Stimulated activated CD4-positive, alpha-beta T cell treated with anti-CD3 and anti-CD28 coated beads, TNF-alpha, amount 100 ng/mL, for 48 hours (primary cell): ENCODE measurements around the gene LRRC49.
"Not testable (repeated sequence)": the region's sequence is repeated elsewhere in the genome, so short reads cannot be mapped to it uniquely, and the experiment has no call there.

Source experiments
- DNase-seq, 3 donors: peaks; one replicate each; pipeline ENCODE4 v3.0.0-alpha.2; 2020; ENCODE audit warnings: low read depth in 3 of 3

The LRRC49 gene, protein sequence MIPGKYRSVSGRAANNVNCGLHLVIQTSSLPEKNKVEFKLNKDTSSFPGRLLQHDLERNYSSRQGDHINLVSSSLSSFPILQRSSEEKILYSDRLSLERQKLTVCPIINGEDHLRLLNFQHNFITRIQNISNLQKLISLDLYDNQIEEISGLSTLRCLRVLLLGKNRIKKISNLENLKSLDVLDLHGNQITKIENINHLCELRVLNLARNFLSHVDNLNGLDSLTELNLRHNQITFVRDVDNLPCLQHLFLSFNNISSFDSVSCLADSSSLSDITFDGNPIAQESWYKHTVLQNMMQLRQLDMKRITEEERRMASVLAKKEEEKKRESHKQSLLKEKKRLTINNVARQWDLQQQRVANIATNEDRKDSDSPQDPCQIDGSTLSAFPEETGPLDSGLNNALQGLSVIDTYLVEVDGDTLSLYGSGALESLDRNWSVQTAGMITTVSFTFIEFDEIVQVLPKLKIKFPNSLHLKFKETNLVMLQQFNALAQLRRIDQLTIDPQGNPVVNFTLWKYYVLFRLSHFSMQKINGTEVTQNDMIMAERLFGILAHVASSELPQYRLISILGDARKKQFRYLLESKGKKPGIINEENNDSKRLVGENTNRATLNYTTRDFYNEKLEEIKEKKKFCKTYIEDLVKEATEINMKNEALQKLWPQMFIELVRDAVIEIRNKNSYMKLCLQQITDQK

GRCh38 chr15:70892002-70892911 lies at the start of gene LRRC49, which contains the start of gene THAP10:
Gene LRRC49 (plus strand): TSS chr15:70892826. CDS start chr15:70892895, 69 bp downstream.
Gene THAP10 (minus strand): TSS chr15:70892433. CDS start chr15:70892272, 161 bp downstream.
- peak; percentile 28 to 51 (median 28) for DNase-seq

GRCh38 chr15:70845602-70846360 lies 46.8 kb upstream of the LRRC49 start:
- DNase-seq = no peak

DNA sequence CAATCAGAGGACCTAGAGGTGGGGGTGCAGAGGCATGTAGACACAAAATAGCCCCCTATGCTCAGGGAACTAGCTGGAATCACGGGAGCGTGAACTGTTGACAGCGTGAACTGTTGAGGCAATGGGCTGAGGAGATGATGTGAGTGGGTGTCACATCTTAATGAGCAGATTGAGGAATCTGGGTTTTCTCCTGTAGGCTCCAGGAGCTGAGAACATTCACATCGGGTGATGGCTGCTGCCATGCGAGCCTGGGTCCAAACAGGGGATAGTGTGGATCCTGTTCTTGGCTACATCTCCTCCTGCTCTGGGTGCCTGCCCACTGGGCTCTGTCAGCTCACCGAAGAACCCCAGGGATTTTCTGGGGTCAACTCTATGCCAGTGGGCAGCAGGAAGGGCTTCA lies 40.7 kb upstream of the LRRC49 start:
- DNase-seq = no peak

GRCh38 chr15:70852501-70853317 lies 39.9 kb upstream of the LRRC49 start:
- no peak for DNase-seq

DNA sequence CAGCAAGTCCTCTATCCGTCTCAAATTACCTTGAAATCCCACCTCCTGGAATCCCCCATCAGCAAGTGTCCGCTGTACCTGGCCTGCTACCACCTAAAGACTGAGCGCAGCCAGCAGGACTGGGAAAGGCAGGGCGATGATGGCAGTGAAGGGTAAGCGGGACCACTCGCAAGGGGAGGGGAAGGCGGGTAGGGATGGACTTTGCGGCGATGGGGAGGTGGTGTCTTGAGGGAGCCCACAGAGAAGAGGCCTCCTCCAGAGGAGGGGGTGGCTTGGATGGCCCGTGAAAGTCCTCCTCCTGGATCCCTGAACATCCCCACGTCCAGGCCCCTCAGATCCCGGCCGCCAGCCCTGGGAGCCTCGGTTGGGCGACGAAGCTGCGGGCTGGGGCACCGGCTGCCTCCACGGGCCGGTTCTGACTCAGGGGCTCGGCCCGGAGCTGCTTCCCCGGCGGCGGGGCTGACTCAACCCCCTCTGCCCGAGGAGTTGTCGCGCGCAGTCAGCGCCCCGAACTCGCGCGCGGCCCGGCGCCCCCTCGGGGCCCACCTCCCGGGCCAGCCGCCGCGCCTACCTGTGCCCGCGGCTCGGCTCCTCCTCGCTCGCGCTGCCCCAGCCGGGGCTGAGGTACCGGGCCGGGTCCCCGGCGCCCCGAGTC lies 39.2 kb upstream of the LRRC49 start:
- peak in 1 of 3 donors; percentile 5 for DNase-seq

GRCh38 chr15:70853973-70854665 lies 38.5 kb upstream of the LRRC49 start, which contains the start of gene LARP6:
Gene LARP6 (minus strand): TSS chr15:70854157. CDS start chr15:70854088, 69 bp downstream.
- peak in 1 of 3 donors; percentile 4 for DNase-seq

- DNase-seq = no peak
Measured at GRCh38 chr15:70854666-70854976, 38.0 kb upstream of the LRRC49 start.

DNA sequence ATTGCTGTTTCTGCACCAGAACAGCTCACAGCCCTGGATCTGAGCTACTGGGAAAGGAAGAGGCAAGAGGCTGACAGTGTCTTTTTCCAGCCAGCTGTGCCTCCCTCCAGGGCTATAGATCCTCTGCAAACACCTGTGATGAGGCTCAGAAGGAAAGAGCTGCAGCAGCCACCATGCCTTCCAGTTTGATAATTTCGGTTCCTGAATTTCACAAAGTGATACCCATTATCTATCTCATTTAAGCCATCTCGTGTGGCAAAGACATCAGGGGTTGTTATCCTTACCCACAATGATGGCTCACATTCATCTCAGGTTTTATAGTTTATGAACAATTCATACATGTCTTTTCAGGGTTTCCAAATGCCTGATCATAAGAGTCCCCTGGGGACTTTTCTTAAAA lies 36.9 kb upstream of the LRRC49 start:
- DNase-seq = no peak

GRCh38 chr15:70856177-70856883 lies 36.3 kb upstream of the LRRC49 start:
- no peak for DNase-seq

GRCh38 chr15:70856884-70857561 lies 35.6 kb upstream of the LRRC49 start:
- DNase-seq = no peak

- no peak for DNase-seq
Measured at GRCh38 chr15:70857562-70858285, 34.9 kb upstream of the LRRC49 start.

- DNase-seq = not testable (repeated sequence)
Measured at GRCh38 chr15:70858614-70859321, 33.9 kb upstream of the LRRC49 start.

DNA sequence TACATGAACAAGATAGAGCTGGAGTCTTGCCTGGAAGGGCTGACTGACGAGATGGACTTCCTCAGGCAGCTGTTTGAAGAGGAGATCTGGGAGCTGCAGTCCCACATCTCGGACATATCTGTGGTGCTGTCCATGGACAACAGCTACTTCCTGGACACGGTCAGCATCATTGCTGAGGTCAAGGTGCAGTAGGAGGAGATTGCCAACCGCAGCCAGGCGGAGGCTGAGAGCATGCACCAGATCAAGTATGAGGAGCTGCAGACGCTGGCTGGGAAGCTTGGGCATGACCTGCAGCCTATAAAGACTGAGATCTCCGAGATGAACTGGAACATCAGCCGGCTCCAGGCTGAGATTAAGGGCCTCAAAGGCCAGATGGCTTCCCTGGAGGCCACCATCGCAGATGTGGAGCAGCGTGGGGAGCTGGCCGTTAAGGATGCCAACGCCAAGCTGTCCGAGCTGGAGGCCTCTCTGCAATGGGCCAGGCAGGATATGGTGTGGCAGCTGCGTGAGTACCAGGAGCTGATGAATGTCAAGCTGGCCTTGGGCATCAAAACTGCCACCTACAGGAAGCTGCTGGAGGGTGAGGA lies 33.2 kb upstream of the LRRC49 start:
- DNase-seq = no peak

GRCh38 chr15:70859998-70860397 lies 32.6 kb upstream of the LRRC49 start:
- no peak for DNase-seq

DNA sequence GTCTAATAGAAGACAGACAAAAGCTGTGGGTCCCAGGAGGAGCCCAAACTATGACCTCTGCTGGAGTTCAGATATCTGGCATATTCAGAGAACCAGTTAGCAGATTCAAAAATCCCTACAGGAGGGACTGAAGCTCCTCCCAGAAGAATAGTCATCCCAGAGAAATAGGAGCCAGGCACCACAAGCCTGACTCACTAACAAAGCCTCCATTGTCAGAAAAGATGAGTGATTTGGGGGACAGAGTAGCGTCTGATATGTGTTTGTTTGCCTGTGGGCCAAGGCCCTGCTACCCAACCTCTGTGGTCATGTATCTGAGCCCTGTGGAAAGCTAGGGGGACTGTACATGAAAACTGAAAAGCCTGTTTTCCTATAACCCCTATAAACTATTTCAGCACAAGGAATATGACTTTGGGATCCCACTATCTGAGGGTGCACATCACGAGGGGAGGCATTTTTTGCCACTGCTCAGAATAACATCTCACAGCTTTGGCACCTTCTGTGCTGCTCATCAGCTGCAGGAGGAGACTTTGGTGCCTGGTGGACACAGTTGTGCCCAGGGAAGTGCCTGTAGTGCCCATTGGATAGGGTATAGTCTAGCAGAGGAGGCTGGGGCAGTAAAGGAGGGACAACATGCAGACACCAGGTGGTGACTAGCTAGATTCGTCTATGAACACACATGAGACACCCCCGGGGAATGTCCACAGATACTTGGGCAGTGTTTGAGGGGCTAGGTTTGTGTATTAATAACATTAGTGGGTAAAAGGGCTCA lies 29.0 kb upstream of the LRRC49 start:
- DNase-seq = no peak
